EH (cell line): ENCODE data around the gene KIF21A.

Experiments
- DNase-seq: peaks from one replicate; pipeline ENCODE4 v3.0.0-alpha.2; 2015; ENCODE audit warnings: low read depth

Gene KIF21A

DNA sequence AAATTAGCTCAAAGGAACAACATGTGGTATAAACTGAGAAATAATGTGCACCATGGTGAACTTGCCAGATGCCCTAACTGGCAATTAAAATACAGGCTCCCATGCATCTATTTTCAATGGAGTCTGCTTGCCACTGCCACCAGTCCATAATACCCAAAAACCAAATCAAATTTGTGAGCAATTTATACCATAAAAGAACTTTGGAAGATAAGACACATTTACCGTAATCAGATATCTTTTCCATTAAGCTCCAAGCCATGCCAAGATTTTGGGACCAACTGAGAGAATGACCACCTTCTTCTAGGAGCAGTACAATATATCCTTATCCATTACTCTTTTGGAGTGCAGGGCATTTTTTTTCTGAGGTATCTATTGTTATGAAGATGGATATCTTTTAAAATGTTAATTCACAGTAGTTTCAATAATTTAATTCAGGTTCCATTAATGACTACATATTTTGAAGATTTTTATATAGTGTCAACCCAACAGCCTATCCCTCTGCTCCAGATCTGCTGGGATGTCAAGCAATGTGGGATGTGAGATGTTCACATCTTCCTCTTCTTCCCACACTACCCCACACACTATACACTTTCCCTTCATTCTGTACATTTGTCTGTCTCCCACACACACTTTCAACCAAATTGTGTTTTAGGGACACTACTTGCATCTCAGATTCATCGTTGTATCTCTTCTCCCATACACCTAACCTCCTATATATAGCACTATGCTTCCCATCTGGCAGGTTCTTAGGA lies 53.3 kb downstream of the KIF21A start:
- DNase-seq, result no peak

DNA sequence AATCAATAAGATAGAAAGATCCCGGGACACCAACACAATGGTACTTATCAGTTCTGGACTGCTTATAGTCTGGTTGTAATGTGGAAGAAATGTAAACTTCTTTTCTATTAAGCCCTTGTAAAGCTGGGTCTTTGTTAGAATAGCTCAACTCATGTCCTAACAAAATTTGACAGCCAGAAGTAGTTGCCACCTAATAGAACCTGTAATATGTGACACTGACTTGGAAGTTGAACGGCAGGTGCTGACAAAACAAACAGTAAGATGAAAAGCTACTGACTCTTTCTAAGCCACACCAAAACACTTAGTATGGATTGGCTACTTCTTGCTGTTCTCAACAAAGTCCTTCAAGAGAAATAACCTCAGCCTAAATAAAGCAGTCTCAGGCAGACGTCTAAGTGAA lies 56.6 kb downstream of the KIF21A start:
- DNase-seq, result no peak

DNA sequence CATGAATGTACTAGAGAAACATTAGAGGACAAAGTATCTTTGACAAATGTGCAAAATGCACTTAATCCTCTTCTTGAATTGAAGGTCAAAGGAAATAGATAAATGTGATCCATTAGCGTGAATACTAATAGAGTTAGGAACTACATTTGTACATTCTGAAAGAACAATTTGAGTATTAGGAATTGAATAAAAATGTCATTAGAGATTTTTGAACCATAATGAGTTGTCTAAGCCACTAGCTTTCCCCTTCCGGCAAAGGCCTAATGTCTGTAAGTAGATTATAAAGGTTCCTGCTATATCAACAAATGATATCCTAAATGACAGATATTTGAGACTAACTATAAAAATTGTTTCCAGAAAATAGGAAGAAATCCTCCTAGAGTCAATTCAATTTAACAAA lies 59.8 kb downstream of the KIF21A start:
- no peak for DNase-seq

DNA sequence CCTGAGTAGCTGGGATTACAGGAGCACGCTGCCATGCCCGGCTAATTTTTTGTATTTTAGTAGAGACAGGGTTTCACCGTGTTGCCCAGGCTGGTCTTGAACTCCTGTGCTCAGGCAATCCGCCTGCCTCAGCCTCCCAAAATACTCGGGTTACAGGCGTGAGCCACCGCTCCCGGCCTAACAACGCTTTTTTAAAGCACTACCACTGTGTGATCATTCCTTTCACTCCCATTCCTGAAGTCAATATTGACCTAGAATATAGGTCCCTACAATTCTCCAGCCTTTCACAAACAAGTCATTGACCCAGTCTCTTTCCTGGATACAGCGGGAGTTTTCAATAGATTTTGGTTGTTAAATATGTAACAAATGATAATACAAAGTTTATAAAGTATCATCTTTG lies 62.8 kb downstream of the KIF21A start:
- DNase-seq, result no peak

DNA sequence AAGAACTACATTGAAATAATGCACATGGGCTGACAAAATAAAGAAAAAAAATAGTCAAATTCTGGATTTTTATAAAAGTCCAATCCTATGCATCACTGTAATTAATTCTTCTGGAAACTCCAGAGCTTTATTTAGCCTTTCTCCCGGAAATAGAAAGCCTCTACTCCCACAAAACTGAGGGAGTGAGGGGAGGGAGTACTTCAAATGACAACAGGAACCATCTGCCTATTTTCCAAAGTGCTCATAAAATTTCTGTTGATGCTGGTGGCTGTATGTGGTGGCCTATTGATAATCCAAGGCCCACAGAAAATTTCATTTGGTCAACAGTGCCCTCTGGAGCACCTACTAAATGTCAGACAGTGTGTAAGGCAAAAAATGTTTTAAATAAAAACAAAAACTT lies 64.6 kb downstream of the KIF21A start:
- no peak for DNase-seq

GRCh38 chr12:39375206-39375808 lies 67.6 kb downstream of the KIF21A start:
- DNase-seq, result no peak

DNA sequence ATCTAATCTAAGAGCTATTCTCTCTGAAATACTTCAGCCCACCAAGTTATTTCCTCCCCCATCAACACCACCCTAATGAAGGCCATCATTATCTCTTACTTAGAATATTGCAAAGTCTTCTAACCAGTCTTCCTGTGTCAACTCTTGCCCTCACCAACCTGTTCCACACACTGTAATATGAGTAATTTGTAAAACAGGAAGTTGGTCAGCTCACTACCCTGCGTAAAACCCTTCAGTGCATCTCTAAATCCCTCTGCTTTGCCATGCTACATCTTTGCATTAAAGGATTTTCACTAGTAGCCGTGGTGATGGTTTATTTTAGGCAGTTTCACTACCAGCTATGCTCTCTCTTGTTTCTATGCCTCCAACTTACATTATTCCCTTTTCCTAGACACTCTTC lies 70.0 kb downstream of the KIF21A start:
- no peak for DNase-seq

- no peak for DNase-seq
Measured at GRCh38 chr12:39372204-39372925, 70.6 kb downstream of the KIF21A start.

- no peak for DNase-seq
Measured at GRCh38 chr12:39369756-39370155, 73.2 kb downstream of the KIF21A start.

GRCh38 chr12:39368891-39369290 lies 74.0 kb downstream of the KIF21A start:
- no peak for DNase-seq

- peak; percentile 13 for DNase-seq
Measured at GRCh38 chr12:39368096-39368495, 74.8 kb downstream of the KIF21A start.

DNA sequence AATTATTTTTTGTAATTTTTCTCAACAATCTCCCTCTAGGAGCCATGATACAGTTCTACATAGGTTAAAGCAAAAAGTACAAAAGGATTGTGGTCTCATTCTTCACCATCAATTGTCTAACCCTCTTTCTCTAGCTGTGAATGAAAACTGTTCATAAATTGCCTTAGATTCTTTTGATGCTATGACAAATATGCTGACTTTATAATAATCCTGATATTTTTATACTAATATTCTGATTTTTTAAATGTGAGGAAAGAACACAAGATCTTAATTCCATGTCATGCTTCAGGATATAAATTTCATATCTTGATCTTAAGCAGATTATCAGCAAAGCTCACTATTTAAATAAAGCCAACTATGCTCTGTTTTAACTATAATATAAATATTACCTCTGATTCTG lies 75.4 kb downstream of the KIF21A start:
- DNase-seq, result no peak

DNA sequence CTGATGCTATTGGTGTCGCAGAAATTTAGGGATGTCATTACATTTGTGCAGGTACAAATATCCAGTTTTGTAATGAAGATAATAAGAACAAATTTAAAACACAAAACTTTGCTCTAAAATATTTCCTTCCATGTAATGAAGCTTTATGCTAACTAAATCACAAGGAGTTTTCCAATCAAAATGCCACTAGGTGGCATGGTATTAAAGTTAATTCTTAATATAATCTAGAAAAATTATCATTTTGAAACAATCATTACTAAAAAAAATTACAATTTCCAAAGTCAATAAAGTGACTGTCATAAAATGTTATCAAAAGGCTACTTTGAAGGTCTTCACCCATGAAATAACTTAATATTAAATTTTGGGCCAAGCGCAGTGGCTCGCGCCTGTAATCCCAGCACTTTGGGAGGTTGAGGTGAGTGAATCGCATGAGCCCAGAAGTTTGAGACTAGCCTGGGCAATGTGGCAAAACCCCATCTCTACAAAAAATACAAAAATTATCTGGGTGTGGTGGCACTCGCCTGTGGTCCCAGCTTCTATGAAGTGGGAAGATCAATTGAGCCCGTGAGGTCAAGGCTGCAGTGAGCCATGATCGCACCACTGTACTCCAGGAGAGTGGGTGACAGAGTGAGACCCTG lies 77.4 kb downstream of the KIF21A start:
- DNase-seq, result no peak

DNA sequence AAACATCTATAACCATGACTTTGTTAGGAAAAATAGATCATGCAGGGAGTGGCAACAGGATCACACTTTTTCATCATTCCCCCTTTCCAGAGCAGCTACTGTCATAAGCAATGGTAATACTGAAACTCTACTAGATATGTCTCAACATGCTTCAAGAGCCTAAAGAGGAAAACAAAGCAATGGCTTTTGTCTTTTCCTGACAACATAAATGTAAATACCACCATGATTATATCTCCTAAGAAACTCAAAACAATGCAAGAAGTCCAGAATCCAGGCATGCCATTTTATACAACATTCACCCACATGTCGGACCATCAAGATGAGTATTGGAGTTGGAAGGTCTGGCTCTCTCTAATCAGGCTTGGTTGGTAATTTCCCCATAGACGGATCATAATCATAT lies 78.7 kb downstream of the KIF21A start:
- no peak for DNase-seq

GRCh38 chr12:39359645-39360044 lies 83.3 kb downstream of the KIF21A start:
- DNase-seq, result no peak

GRCh38 chr12:39357041-39357440 lies 85.9 kb downstream of the KIF21A start:
- DNase-seq, result no peak

DNA sequence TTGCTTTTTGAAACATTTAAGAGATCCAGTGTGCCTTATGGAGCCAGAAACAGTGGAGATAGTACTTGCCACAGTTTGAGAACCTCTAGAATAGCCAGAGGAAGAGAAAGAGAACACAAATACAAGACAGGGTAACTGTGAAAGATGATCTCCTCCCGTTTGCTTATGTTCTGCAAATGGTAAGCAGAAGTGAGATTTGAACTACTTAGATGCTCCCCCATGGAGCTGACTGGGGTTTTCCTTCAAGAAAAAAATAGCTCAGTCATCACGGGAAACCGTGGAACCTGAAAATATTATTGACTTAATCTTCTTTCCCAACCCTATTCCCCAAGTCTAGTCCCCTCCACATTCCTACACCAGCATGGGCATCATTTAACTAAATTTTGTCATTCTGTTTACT lies 87.1 kb downstream of the KIF21A start:
- DNase-seq, result no peak

GRCh38 chr12:39354955-39355354 lies 88.0 kb downstream of the KIF21A start:
- DNase-seq, result no peak

GRCh38 chr12:39352471-39353017 lies 90.4 kb downstream of the KIF21A start:
- DNase-seq, result no peak

- no peak for DNase-seq
Measured at GRCh38 chr12:39351153-39351552, 91.8 kb downstream of the KIF21A start.

- DNase-seq, result no peak
Measured at GRCh38 chr12:39348941-39349626, 93.8 kb downstream of the KIF21A start.

DNA sequence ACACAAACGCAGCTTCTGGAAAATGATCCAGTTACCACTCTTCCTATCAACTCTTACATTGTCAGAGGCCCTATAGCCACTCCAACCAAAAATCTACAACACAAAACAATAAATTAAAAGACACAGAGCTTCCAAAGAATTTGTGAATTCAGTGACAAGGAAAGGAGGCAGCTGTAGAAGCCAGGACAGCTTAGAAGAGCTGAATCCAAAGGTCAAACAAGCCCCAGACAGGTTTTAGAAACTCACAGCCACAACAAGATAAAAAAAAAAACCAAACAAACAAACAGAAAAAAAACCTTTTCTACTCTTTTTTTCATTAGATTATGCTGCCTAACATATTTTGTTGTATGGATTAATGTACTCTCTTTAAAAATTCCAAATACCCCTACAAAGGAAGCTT lies 94.4 kb downstream of the KIF21A start:
- no peak for DNase-seq
